Neural crest cell (in vitro differentiated cells): Measurements from ENCODE around the gene BAHD1. TPM values are rescaled to one million over a fixed set of nuclear protein-coding genes. Genes with fewer than 3 reads are reported as not detected.

Experiments used
- DNase-seq: peaks from one replicate; pipeline ENCODE4 v3.0.0; 2021; ENCODE audit warnings: low read depth, mixed read lengths, low spot score
- H3K27ac Mint-ChIP-seq: one replicate; pipeline ENCODE4 v1.8.0; 2021; ENCODE audit warnings: mild to moderate bottlenecking, mixed read lengths; ENCODE audit not compliant: unreplicated experiment
- H3K27me3 Mint-ChIP-seq: 2 replicates; pipeline ENCODE4 v1.8.0; 2021; ENCODE audit warnings: low read depth, mild to moderate bottlenecking, mixed read lengths
- H3K36me3 Mint-ChIP-seq: 2 replicates; pipeline ENCODE4 v1.8.0; 2021; ENCODE audit warnings: low read depth, mild to moderate bottlenecking, mixed read lengths
- H3K4me1 Mint-ChIP-seq: 2 replicates; pipeline ENCODE4 v1.8.0; 2021; ENCODE audit warnings: mixed read lengths
- H3K4me3 Mint-ChIP-seq: one replicate; pipeline ENCODE4 v1.8.0; 2021; ENCODE audit warnings: mild to moderate bottlenecking, mixed read lengths
- H3K9me3 Mint-ChIP-seq: 2 replicates; pipeline ENCODE4 v1.8.0; 2021; ENCODE audit warnings: mixed read lengths
- CTCF ChIP-seq: fragments of 200-600 bp; sonication (generic); conservative IDR thresholded peaks from 2 replicates; pipeline ENCODE4 v1.5.0; 2021; ENCODE audit warnings: antibody characterized with exemption, mild to moderate bottlenecking
- total RNA-seq: library from RNA; stranded (reverse); gene quantifications from 2 replicates; pipeline ENCODE4 v1.2.1, GENCODE V29; 2021

The BAHD1 gene
- total RNA-seq, 1 donor from 2014 or later, result 25.6 TPM

DNA sequence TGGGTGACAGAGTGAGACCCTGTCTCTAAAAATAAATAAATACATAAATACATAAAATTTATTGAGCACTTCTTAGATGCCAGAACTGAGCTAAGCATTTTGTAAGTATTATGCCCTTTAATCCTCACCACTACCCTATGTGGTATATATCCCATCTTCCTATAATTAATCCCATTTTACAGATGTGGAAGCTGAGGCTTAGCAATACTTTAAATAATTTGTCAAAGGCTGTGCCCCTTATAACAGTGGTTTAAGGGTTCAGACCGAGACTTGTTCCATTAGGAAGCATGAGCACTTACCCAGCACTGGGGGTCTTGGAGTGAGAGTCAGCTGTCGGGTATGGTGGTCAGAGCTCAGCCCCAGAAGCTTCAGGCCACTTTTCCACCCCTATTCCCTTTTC is 22.5 kb downstream of the BAHD1 start:
- no peaks in the 10 kb centered on the region for H3K27me3 Mint-ChIP-seq
- no peaks in the 10 kb centered on the region for H3K36me3 Mint-ChIP-seq
- H3K9me3 Mint-ChIP-seq, result no peaks in the 10 kb centered on the region
- H3K4me1 Mint-ChIP-seq, result no peaks in the 10 kb centered on the region
- DNase-seq, result no peak
- no peak overlapping the region for H3K27ac Mint-ChIP-seq
- H3K4me3 Mint-ChIP-seq, result no peak overlapping the region
- TF ChIP-seq CTCF, result no peak

DNA sequence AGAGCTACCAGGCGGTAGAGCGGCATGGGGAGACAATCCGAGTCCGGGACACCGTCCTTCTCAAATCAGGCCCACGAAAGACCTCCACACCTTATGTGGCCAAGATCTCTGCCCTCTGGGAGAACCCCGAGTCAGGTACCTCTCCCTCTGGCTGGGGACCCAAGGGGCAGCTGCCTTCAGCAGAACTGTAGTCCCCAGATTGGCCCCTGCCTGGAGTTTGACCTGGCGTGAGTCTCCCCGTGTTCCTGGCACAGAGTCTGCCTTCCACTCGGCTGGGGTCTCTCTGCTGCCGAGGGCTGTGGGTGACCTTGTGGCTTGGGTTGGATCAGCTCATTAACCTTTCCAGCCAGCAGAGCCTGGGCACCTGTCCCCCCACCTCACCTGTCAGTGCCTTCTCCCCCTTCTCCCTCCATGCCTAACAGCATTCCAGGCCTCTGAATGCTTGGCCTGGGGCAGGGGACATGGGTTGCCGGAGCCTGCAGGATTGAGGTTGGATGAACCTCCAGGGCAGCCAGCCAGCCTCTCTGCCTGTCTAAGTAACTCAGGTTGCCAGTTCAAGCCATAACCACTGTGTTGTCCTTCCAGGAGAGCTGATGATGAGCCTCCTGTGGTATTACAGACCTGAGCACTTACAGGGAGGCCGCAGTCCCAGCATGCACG is 23.3 kb downstream of the BAHD1 start:
- H3K27me3 Mint-ChIP-seq, result no peaks in the 10 kb centered on the region
- no peak for TF ChIP-seq CTCF
- H3K36me3 Mint-ChIP-seq, result no peaks in the 10 kb centered on the region
- no peak overlapping the region for H3K4me3 Mint-ChIP-seq
- H3K9me3 Mint-ChIP-seq, result no peaks in the 10 kb centered on the region
- DNase-seq, result no peak
- no peak overlapping the region for H3K27ac Mint-ChIP-seq
- H3K4me1 Mint-ChIP-seq, result no peaks in the 10 kb centered on the region

GRCh38 chr15:40464595-40465185 is 23.9 kb downstream of the BAHD1 start:
- H3K4me1 Mint-ChIP-seq, result no peaks in the 10 kb centered on the region
- no peak overlapping the region for H3K4me3 Mint-ChIP-seq
- TF ChIP-seq CTCF, result no peak
- no peak overlapping the region for H3K27ac Mint-ChIP-seq
- DNase-seq, result no peak
- no peaks in the 10 kb centered on the region for H3K36me3 Mint-ChIP-seq
- H3K27me3 Mint-ChIP-seq, result no peaks in the 10 kb centered on the region
- no peaks in the 10 kb centered on the region for H3K9me3 Mint-ChIP-seq

DNA sequence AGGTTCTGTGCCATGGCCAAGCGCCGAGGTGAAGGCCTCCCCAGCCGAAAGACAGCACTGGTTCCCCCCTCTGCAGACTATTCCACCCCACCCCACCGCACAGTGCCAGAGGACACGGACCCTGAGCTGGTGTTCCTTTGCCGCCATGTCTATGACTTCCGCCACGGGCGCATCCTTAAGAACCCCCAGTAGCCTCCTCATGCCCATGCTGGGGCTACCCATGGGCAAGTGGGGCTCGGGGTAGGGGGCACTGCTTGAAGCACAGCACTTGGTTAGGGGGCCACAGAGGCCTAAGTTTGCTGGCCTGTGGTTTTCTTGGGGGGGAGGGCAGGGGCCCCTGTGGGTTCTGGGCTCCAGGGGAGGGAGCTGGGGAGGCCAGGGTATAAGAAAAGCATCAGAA is 25.2 kb downstream of the BAHD1 start:
- no peak for TF ChIP-seq CTCF
- no peaks in the 10 kb centered on the region for H3K36me3 Mint-ChIP-seq
- H3K9me3 Mint-ChIP-seq, result no peaks in the 10 kb centered on the region
- peaks cover 6% of the 10 kb centered on the region for H3K4me1 Mint-ChIP-seq
- no peak overlapping the region for H3K27ac Mint-ChIP-seq
- H3K27me3 Mint-ChIP-seq, result no peaks in the 10 kb centered on the region
- H3K4me3 Mint-ChIP-seq, result no peak overlapping the region
- no peak for DNase-seq

DNA sequence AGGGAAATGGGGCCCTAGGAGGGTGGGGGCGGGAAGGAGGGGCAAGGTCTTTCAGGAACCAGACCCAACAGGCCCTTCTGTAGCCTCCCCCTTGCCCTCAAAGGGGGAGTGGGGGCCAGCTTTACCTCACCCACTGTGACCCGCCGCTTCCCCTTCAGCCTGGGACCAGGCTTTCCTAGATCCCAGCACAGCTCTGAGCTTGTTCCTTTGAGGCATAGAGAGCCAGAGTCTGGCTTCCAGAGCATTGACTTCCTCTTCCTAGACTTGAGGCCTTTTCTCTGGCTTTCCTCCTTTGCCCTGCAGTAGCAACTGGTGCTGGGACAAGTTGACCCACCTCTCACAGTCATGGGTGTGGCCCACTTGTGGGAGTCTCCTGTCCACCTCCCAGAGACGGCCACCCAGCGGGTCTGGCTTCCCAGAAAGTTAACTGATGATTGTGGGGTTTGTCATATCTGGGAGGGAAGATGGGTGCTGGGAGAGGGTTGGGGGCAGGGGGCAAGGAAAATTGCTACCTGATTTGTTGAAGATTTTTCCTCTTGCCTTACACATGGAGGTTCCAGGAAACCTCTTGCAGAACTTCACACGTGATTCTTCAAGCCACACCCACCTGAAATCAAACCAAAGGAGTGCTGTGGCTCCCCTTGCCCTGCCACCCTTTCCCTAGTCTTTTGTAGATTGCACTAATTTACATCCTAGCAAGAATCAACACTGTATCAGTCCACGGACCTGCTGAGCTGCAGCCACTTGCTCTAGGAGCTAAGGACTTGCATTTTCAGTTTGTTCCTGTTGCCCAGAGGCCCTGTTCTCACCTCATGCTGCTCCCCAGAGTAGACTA is 25.9 kb downstream of the BAHD1 start:
- peaks cover 9% of the 10 kb centered on the region for H3K4me1 Mint-ChIP-seq
- no peaks in the 10 kb centered on the region for H3K36me3 Mint-ChIP-seq
- H3K4me3 Mint-ChIP-seq, result no peak overlapping the region
- H3K9me3 Mint-ChIP-seq, result no peaks in the 10 kb centered on the region
- no peak overlapping the region for H3K27ac Mint-ChIP-seq
- TF ChIP-seq CTCF, result no peak
- DNase-seq, result no peak
- H3K27me3 Mint-ChIP-seq, result no peaks in the 10 kb centered on the region
